Measurements from ENCODE around the gene KRT32.
"Not testable (repeated sequence)": the region's sequence is repeated elsewhere in the genome, so short reads cannot be mapped to it uniquely, and the experiment has no call there.

KRT32 gene

DNA sequence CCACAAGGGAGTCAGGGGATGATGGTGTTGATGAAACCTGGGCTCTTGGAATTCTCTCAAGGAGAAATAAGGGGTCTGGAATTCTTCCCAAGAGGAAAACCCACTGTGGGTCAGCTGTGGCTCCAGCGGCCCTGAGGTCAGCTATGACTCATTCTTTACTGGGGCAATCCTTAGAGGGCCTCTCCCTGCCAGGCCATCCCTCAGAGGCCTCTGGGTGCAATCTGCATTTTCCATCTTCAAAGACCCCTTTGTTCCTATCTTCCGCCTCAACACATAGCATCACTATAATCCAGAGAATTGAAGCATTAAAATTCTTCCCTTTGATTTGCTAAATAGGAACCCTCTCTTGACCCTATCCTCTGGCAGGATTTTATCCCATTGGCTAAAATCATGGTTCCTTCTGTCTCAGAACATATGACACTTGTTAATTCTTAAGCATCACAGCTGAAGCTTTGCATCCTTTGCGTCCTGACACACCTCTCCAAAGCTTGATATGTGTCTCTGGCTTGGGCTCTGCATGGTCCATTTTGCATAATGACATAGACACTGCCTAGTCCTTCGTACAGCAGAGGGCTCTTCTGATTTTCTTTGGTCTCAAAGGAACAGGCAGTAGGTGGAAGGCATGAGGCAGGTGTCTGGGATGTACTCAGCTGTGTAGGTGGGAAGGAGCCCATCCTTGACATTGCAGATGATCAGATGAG, 38.4 kb downstream of the KRT32 start:
- DNase-seq (ENCODE audit: low spot score) = no peak

DNA sequence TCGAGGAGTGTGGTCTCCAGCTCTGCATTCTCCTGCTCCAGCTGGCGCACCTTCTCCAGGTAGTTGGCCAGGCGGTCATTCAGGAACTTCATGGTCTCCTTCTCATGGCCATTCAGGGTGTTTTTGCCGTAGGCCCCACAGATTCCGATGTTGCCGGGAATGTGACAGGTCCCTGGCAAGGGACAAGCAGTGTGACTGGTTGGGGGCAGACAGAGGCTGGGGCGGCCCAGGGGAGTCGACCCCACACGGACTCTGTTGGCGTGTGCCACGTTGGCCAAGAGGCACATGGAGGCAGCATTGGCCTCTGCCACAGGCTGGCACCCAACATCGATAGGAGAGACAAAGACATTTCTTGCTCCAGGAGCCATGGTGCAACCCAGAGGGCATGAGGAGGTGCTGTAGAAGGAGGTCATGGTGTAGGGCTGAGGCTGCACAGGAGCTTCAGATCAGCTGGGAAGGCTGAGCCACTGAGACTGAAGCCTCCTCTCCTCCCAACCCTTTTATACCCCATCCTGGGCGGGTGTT, 43.0 kb downstream of the KRT32 start, which contains the start of gene KRT37:
Gene KRT37, minus strand, starts transcription at position 475 of the 525 bp plus-strand sequence. Its CDS starts 62 bp downstream, at position 413.
- no peak for DNase-seq (ENCODE audit: low spot score)

DNA sequence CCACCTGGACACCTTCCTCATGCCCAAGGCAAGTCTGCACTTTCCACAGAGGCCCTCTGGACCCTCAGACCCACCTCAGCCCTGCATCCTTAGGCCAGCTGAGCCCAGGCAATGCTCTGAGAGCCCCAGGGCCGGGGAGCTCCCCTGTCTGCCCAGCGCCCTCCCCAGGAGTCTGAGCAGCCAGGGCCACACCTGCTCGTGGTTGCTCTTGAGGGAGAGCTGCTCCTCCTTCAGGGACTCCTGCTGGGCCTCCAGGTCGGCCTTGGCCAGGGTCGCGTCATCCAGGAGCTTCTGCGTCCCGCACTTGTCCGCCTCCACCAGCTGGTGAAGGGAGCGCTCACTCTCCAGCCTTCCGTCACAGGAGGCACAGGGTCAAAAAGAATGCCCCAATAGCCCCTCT, 44.6 kb downstream of the KRT32 start:
- DNase-seq (ENCODE audit: low spot score) = not testable (repeated sequence)

DNA sequence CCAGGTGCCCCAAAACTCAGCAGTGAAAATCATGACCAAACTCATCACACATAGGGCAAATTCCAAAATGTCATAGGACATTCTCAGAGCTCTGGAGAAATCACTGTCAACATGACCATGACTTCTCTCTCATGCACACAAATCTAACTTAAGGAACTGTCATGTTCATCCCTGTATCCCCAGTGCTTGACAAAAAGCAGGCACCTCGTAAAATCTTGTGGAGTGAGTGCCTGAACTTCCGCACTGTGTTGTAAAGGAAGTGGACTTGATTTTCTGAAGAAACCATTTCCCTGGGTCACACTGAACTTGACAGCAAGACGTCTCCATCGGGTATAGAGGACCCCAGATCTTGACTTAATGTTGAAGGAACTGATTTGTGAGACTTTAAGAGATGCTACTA, 45.6 kb downstream of the KRT32 start:
- DNase-seq (ENCODE audit: low spot score) = no peak

DNA sequence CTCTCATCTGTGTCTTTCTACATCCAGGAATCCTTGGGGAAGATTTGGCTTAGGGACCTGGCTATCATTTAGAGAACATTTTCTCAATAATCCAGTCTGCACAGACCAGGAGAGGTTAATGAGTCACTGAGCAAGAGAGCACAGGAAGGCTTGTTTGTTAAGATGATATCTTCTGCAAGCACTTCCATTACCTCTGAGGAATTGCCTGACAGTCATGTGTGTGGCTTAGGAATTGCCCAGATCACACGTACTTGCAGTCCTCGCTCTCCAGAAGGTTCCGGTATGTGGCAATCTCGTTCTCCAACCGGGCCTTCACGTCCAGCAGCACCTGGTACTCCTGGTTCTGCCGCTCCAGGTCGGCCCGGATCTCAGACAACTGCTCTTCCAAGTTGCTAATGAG, 46.1 kb downstream of the KRT32 start:
- DNase-seq (ENCODE audit: low spot score) = no peak

DNA sequence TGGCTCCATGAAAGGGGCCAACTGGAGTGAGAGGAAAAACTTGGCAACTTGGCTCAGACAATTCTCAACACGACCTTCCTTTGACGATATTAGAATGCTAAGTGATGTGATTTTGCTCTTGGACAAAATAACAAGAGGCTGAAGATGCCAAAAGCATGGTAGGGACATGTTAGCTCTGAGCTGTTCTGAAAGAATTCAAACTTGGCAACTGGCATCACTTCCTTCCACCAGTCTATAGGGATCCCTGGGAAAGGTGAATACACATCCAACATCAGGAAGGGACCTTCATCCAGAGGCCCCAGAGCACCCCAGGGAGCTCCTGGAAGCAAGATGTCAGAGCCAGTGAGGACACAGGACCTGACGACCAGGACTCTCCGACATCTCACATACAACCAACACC, 47.1 kb downstream of the KRT32 start:
- no peak for DNase-seq (ENCODE audit: low spot score)

DNA sequence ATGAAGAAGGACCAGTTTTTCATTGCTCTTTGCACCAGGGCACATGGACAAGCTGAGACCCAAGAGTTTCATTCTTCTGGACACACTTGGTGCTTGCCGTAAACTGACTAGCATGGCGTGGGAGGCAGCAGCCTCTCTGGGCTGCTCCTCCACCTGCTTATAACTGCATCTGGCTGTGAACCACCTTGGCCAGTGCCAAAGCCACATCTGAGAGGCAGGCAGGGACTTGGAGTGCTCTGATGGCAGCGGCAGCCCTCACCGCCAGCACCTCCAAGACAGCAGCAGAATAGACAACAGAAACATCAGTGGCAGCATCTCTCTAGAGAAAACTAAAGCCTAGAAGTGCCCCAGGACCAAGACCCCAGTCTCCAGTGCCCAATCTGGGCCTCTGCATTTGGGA, 47.5 kb downstream of the KRT32 start:
- DNase-seq (ENCODE audit: low spot score) = no peak

DNA sequence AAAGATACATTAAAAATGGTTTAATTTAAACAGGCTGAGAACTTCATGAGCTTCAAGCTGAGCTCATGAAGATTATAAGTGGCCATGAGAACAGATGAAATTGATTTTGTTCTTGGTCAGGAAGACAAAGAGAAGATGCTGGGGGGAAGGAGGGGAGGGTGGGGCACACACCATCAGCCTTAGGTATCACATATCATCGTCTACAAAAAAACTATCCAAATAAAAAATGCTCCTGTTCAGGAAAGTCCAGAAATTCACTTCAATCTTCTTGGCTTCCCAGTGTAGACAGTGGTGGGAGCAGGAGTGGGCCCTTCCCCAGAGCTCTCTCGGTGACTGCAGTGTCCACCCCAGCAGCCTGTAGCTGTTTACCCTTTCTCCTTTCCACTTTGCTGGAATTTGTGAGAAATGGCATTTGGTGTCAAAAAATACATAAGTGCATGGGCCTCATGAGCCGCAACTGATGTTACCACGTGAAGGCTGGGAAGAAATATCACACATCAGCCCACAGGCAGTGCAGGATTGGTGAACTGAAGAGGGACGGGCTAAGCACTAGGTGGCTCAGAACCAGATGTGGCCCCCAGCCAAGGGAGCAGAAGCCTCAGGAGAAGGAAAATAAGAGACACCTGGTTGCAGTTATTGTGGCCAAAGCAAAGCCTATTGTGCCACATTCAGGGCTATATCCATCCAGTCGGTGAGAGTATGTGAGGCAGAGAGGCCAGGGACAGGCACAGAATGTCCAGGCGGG, 48.9 kb downstream of the KRT32 start:
- DNase-seq (ENCODE audit: low spot score) = no peak

DNA sequence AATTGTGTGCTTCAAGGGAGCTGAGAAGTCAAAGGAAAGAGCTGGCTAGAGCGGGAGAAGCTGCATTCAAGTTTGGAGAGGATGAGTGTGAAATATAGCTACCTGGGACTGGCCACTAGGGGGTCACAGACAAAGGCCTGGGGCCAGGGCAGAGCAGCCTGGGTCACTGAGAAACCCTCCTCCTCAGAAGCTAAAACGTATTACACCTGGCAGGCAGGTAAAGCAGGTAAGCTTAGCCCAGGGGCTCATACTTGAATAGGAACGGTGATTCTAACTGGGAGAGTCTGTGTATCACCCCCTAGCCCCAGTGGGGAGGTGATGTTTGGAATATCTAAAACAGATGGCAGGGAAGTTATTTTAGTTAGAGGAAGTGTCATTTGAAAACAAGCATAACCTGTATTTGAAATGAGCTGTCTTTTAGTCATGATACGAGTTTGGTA, 49.6 kb downstream of the KRT32 start:
- no peak for DNase-seq (ENCODE audit: low spot score)

DNA sequence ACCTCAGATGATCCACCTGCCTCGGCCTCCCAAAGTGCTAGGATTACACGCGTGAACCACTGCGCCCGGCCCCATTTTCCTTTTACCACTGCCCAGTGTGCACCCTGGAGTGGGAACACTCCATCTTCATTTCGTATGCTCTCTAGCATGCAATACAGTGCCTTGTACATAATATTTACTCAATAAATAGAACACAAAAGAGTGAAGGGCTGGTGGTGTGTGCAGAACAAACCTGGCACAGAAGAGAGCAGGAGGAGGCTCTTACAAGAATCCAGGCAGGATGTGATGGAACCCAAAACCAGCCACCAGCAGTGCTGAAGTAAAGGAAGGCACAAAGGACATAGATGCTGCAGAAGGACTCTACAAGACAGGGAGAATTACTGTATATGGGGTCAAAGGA, 50.1 kb downstream of the KRT32 start:
- no peak for DNase-seq (ENCODE audit: low spot score)

DNA sequence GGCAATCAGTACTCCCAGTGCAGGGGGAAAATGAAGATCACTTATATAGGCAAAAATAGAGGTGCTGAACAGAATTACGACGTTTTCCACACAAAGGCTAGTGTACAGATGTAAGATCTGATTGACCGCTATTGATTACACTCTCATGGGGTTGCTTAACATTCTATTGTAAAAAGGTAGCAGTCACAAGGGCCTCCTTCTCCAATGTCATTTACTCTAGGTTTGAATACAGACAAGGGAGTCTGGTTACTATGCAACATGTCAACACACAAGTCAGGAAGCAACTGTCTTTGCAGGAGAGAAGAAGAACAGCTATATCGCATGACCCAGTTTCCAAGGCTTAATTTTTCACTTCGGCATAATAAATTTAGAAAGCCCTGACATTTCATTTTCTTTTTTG, 50.7 kb downstream of the KRT32 start:
- DNase-seq (ENCODE audit: low spot score) = no peak

DNA sequence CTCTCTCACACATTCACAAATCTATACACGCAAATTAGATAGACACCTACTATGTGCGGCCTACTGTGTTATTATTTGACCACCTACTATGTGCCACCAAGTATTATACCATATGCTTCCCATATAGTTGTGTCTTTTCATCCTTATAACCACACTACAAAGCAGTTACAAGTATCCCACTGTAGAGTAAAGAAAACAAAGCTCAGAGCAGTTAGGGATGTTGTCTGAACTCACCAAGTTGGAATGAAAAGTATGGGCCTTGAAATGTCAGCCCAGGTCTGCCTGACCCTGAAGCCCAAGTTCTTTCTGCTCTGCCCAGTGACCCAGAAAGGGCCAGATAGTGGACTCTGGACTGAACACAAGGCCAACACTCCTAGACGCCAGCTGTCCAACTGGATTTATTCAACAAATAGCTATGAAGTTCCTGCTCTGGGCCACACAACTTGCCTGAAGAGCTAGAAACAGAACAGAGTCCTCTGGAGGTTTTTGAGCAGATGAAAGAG, 51.3 kb downstream of the KRT32 start:
- no peak for DNase-seq (ENCODE audit: low spot score)

DNA sequence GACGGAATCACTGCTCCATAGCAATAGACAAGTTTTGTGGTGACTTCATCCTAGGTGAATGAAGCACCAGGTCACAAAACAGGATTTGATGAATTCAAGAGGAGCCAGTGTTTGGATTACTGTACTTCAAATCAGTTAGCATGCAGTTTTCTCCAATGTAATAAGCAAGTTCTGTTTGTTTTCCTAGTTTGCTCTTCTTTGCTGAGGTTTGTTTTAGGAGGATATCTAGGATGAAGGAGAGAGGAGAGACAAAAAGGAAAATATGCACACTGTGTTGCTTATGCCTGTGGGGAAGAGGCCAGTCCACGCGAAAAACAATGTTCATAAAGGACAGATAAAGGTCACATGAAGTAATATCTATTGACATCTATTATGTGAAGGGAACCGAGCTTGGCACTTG, 51.8 kb downstream of the KRT32 start:
- DNase-seq (ENCODE audit: low spot score) = no peak

DNA sequence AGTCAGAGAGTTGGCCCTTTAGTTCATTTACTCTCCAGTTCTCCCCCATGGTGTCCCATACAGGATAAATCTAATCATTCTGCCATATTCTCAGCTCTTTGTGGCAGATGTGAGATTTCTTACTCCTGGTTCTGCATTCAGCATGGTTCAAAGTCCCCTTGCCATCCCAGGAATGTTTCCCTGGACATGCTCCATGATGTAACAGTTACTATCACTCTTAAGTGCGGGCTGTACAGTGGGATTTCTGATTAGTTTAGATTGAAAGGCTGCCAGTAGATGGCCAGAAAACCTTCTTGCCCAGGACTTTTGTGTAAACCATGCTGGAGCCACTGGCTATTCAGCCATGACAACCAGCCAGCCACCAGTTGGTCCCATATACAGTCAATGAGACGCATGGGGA, 53.2 kb downstream of the KRT32 start:
- DNase-seq (ENCODE audit: low spot score) = no peak

DNA sequence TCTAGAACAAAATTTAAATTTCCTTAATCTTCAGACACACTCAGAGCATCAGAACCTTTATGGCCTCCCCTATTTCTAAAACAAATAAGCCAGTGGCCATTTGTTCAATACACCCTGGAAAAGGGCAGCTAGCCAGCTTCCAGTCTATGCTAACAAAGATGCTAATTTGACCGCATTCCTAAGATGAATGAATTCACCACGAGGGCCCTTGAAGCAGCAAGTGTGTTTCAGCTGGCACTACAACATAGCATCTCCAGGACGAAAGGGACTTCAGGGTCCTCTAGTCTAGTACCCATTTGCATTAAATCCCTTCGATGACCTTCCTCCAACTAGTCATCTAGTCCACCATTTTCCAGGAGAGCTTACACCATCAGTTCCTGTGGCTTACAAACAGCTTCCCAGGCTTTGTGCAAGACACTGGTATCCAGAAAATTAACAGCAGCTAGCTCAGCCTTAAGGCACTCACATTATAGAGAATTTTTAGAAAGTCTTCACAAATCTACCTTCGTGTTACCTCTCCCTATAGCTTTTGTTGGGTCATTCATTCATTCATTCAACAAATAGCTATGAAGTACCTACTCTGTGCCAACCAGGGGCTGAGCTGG, 53.7 kb downstream of the KRT32 start:
- DNase-seq (ENCODE audit: low spot score) = no peak

DNA sequence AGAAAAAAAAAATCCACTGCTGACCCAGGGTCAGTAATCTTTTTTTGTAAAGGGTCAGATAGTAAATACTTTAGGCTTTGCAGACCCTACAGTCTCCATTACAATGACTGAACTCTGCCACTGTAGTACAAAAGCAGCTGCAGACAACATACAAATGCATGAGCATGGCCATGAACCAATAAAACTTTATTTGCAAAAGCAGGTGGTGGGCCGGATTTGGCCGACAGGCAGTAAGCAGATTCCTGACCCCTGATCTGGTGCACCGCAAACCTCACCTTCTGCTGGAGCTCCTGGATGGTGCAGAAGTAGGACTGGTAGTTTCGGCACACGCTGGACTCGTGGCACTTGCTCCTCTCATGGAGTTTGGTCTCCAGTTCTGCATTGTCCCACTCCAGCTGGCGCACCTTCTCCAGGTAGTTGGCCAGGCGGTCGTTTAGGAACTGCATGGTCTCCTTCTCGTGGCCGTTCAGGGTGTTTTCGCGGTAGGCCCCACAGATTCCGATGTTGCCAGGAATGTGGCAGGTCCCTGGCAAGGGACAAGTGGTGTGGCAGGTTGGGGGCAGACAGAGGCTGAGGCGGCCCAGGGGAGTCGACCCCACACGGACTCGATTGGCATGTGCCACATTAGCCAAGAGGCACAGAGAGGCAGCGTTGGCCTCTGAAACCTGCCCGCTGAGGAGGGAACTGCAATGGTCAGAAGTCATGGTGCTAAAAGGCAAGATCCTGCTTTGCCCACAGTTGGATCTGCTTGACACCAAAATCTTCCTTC, 55.9 kb downstream of the KRT32 start:
- no peak for DNase-seq (ENCODE audit: low spot score)
